H1 (cell line): Measurements from ENCODE around the gene STK40. TPM values are rescaled to one million over a fixed set of nuclear protein-coding genes. Genes with fewer than 3 reads are reported as not detected.
A peak's percentile ranks its signal among the peaks of the same experiment; 100 is the strongest.

Experiments used
- CTCF ChIA-PET: fragments of 300-600 bp; sonication (Branson Sonifier 250); formaldehyde crosslinking; loops from one replicate; lab custom pipeline; 2021; ENCODE audit not compliant: partially characterized antibody; lab: Charles Lee
- POLR2A ChIA-PET: fragments of 300-600 bp; sonication (Branson Sonifier 250); formaldehyde crosslinking; loops from one replicate; lab custom pipeline; 2021; ENCODE audit warnings: inconsistent platforms; ENCODE audit not compliant: partially characterized antibody; lab: Charles Lee
- DNase-seq, 2 experiments: peaks; one replicate each; pipeline versions ENCODE4 v3.0.0 to v3.0.0-alpha.2; 2010 to 2022; ENCODE audit warnings: low spot score in 2 of 2, low read depth in 1 of 2, mixed read lengths in 1 of 2
- FAIRE-seq: peaks from 2 replicates; lab custom pipeline; 2011; peaks lifted over from hg19 to GRCh38; lab: Jason Lieb, UNC
- H2AFZ ChIP-seq: 2 replicates; pipeline ENCODE4 v1.8.1; 2012; ENCODE audit warnings: low read length, inconsistent platforms
- H2AK5ac ChIP-seq: 2 replicates; pipeline ENCODE4 v1.6.1; 2013; ENCODE audit warnings: low read depth, low read length
- H2BK120ac ChIP-seq: replicated peaks from 2 replicates; pipeline ENCODE3; 2013; ENCODE audit warnings: low read depth, low read length, inconsistent platforms
- H2BK12ac ChIP-seq: 2 replicates; pipeline ENCODE4 v1.6.1; 2013; ENCODE audit warnings: low read depth, low read length
- H2BK15ac ChIP-seq: 2 replicates; pipeline ENCODE4 v1.6.1; 2013; ENCODE audit warnings: low read length
- H2BK20ac ChIP-seq: 2 replicates; pipeline ENCODE4 v1.6.1; 2013; ENCODE audit warnings: low read length
- H2BK5ac ChIP-seq: 2 replicates; pipeline ENCODE4 v1.6.1; 2013; ENCODE audit warnings: low read depth, low read length
- H3K14ac ChIP-seq: 2 replicates; pipeline ENCODE4 v1.6.1; 2013; ENCODE audit warnings: inconsistent platforms; ENCODE audit not compliant: insufficient read length
- H3K18ac ChIP-seq: 2 replicates; pipeline ENCODE4 v1.6.1; 2013; ENCODE audit warnings: low read length; ENCODE audit errors: extremely low read depth
- H3K23ac ChIP-seq: 2 replicates; pipeline ENCODE4 v1.6.1; 2013; ENCODE audit warnings: inconsistent platforms; ENCODE audit not compliant: insufficient read length
- H3K23me2 ChIP-seq: 2 replicates; pipeline ENCODE4 v1.6.1; 2013; ENCODE audit warnings: low read depth, low read length
- H3K27ac ChIP-seq: 2 replicates; pipeline ENCODE4 v1.6.1; 2011; ENCODE audit warnings: low read depth, low read length, inconsistent platforms
- H3K27me3 ChIP-seq, 4 experiments: replicated peaks in 1 of 4; 1 replicate in 1 of 4; 2 replicates in 3 of 4; pipeline versions ENCODE4 v1.6.1 to v1.8.1; 2011 to 2013; ENCODE audit warnings: low read length in 3 of 4, mild to moderate bottlenecking in 3 of 4, inconsistent platforms in 2 of 4, mixed read lengths in 2 of 4, moderate library complexity in 1 of 4; ENCODE audit not compliant: control insufficient read depth in 3 of 4, insufficient read depth in 3 of 4; ENCODE audit errors: extremely low read depth in 1 of 4
- H3K36me3 ChIP-seq, 4 experiments: 2 replicates each; pipeline versions ENCODE4 v1.6.1 to v1.8.1; 2011 to 2013; ENCODE audit warnings: mild to moderate bottlenecking in 4 of 4, low read length in 3 of 4, moderate library complexity in 2 of 4, control low read depth in 1 of 4, inconsistent platforms in 1 of 4; ENCODE audit not compliant: insufficient read depth in 4 of 4, control insufficient read depth in 2 of 4
- H3K4ac ChIP-seq: replicated peaks from 2 replicates; pipeline ENCODE3; 2013; ENCODE audit warnings: low read length, low read depth, mixed read lengths, inconsistent platforms; ENCODE audit not compliant: insufficient read length
- H3K4me1 ChIP-seq, 4 experiments: replicated peaks in 1 of 4; 1 replicate in 1 of 4; 2 replicates in 3 of 4; pipeline versions ENCODE4 v1.6.1 to v1.8.1; 2011 to 2013; ENCODE audit warnings: low read length in 3 of 4, inconsistent platforms in 2 of 4, mixed read lengths in 1 of 4; ENCODE audit not compliant: insufficient read depth in 4 of 4, control insufficient read depth in 3 of 4
- H3K4me2 ChIP-seq, 2 experiments: 2 replicates each; pipeline versions ENCODE4 v1.6.1 to v1.8.1; 2011 to 2013; ENCODE audit warnings: low read depth in 2 of 2, low read length in 2 of 2, control low read depth in 1 of 2, inconsistent platforms in 1 of 2, mild to moderate bottlenecking in 1 of 2; ENCODE audit not compliant: insufficient read depth in 1 of 2
- H3K4me3 ChIP-seq, 4 experiments: fragments of 200-600, 300-600 bp in 1 of 4; sonication (generic), shearing (Covaris generic), sonication (Bioruptor Twin) in 1 of 4; 2 replicates each; pipeline versions ENCODE4 v1.5.1 to v1.8.1; 2011 to 2016; ENCODE audit warnings: low read length in 4 of 4, low read depth in 3 of 4, control low read depth in 2 of 4, inconsistent platforms in 2 of 4, mild to moderate bottlenecking in 2 of 4, mixed read lengths in 1 of 4, moderate library complexity in 1 of 4; ENCODE audit not compliant: insufficient read depth in 2 of 4; ENCODE audit errors: extremely low read depth in 1 of 4
- H3K56ac ChIP-seq: replicated peaks from 2 replicates; pipeline ENCODE3; 2013; ENCODE audit warnings: low read depth, mild to moderate bottlenecking, mixed read lengths, low read length, inconsistent platforms; ENCODE audit not compliant: insufficient read length
- H3K79me1 ChIP-seq: 2 replicates; pipeline ENCODE4 v1.6.1; 2013; ENCODE audit warnings: low read depth, low read length, control low read depth
- H3K79me2 ChIP-seq, 2 experiments: 2 replicates each; pipeline versions ENCODE4 v1.6.1 to v1.8.1; 2012 to 2013; ENCODE audit warnings: low read length in 2 of 2, mild to moderate bottlenecking in 2 of 2, inconsistent platforms in 1 of 2; ENCODE audit not compliant: insufficient read depth in 2 of 2, control insufficient read depth in 1 of 2
- H3K9ac ChIP-seq, 4 experiments: replicated peaks in 1 of 4; 1 replicate in 1 of 4; 2 replicates in 3 of 4; pipeline versions ENCODE4 v1.6.1 to v1.8.1; 2011 to 2013; ENCODE audit warnings: low read depth in 3 of 4, low read length in 3 of 4, control low read depth in 2 of 4, mild to moderate bottlenecking in 2 of 4, moderate library complexity in 2 of 4, inconsistent platforms in 1 of 4; ENCODE audit errors: extremely low read depth in 1 of 4
- H3K9me3 ChIP-seq, 2 experiments: 2 replicates each; pipeline versions ENCODE4 v1.6.1 to v1.8.1; 2012 to 2013; ENCODE audit warnings: mild to moderate bottlenecking in 2 of 2, moderate library complexity in 2 of 2, control low read depth in 1 of 2, inconsistent platforms in 1 of 2, low read depth in 1 of 2, low read length in 1 of 2, mixed read lengths in 1 of 2; ENCODE audit not compliant: insufficient read depth in 2 of 2
- H4K20me1 ChIP-seq, 2 experiments: replicated peaks in 1 of 2; 2 replicates each; pipeline versions ENCODE3 to v1.8.1; 2011 to 2013; ENCODE audit warnings: inconsistent platforms in 2 of 2, low read length in 2 of 2, mild to moderate bottlenecking in 1 of 2; ENCODE audit not compliant: insufficient read depth in 2 of 2, control insufficient read depth in 1 of 2
- H4K5ac ChIP-seq: 2 replicates; pipeline ENCODE4 v1.6.1; 2013; ENCODE audit warnings: low read length, low read depth, mixed read lengths, inconsistent platforms; ENCODE audit not compliant: insufficient read length
- H4K8ac ChIP-seq: 2 replicates; pipeline ENCODE4 v1.8.0; 2013; ENCODE audit warnings: mild to moderate bottlenecking, moderate library complexity, low read length, inconsistent platforms; ENCODE audit not compliant: insufficient read depth; ENCODE audit errors: extremely low read depth
- H4K91ac ChIP-seq: replicated peaks from 2 replicates; pipeline ENCODE3; 2013; ENCODE audit warnings: low read length, mixed read lengths, inconsistent platforms; ENCODE audit not compliant: insufficient read length
- BCL11A ChIP-seq, 2 experiments: IDR thresholded peaks; one replicate each; pipeline ENCODE4 v1.6.1; 2011; ENCODE audit warnings: low read depth in 2 of 2, low read length in 2 of 2, mild to moderate bottlenecking in 2 of 2
- EP300 ChIP-seq, 2 experiments: IDR thresholded peaks; 1 replicate in 1 of 2; 2 replicates in 1 of 2; pipeline ENCODE4 v1.6.1; 2011 to 2012; ENCODE audit warnings: low read depth in 2 of 2, low read length in 2 of 2, mild to moderate bottlenecking in 2 of 2, borderline replicate concordance in 1 of 2, inconsistent platforms in 1 of 2, moderate library complexity in 1 of 2
- JUN ChIP-seq: IDR thresholded peaks from 2 replicates; pipeline ENCODE4 v1.6.1; 2011; ENCODE audit warnings: low read depth, mild to moderate bottlenecking, improper control_type of control experiment, low read length
- PHF8 ChIP-seq: fragments of 200-600 bp; sonication (generic); conservative IDR thresholded peaks from 2 replicates; pipeline ENCODE4 v1.7.1; 2012; ENCODE audit warnings: low read depth, mild to moderate bottlenecking, inconsistent platforms, low read length, moderate library complexity
- POLR2A ChIP-seq, 2 experiments: IDR thresholded peaks; 1 replicate in 1 of 2; 2 replicates in 1 of 2; pipeline ENCODE4 v1.6.1; 2011; ENCODE audit warnings: low read depth in 2 of 2, low read length in 2 of 2, mild to moderate bottlenecking in 2 of 2; ENCODE audit errors: control extremely low read depth in 1 of 2
- POU5F1 ChIP-seq: IDR thresholded peaks from 2 replicates; pipeline ENCODE4 v1.6.1; 2011; ENCODE audit warnings: low read depth, mild to moderate bottlenecking, low read length, moderate library complexity
- SP4 ChIP-seq: IDR thresholded peaks from 2 replicates; pipeline ENCODE4 v1.6.1; 2012; ENCODE audit warnings: low read length, inconsistent platforms
- TCF12 ChIP-seq: IDR thresholded peaks from 2 replicates; pipeline ENCODE4 v1.6.1; 2011; ENCODE audit warnings: low read depth, mild to moderate bottlenecking, low read length
- WGBS, 2 experiments: shearing (Covaris generic) in 1 of 2; methylation state at CpG; one replicate each; pipeline versions ENCODE4 v1.1.6 to v1.1.7; 2013 to 2015; ENCODE audit warnings: low lambda C conversion rate in 2 of 2, mixed read lengths in 2 of 2, inconsistent platforms in 1 of 2, low coverage in 1 of 2, missing lambda C conversion rate in 1 of 2; ENCODE audit not compliant: insufficient replicate concordance in 2 of 2, insufficient coverage in 1 of 2, insufficient read length in 1 of 2; ENCODE audit errors: extremely low coverage in 1 of 2, missing lambda C conversion rate in 1 of 2; 5-methylcytosine and 5-hydroxymethylcytosine counted together
- polyA plus RNA-seq, 7 experiments: library from polyadenylated mRNA; depleted of rRNA in 3 of 7; stranded (reverse) in 5 of 7; unstranded in 2 of 7; fragments of >200 nt in 5 of 7; fragments of 200-250 nt in 2 of 7; gene quantifications; 1 replicate in 5 of 7; 2 replicates in 1 of 7; 4 replicates in 1 of 7; pipeline versions ENCODE4 v1.2.1 to v1.2.3, GENCODE V29; 2011 to 2013; ENCODE audit warnings: missing spikeins in 2 of 7, mixed read lengths in 2 of 7
- total RNA-seq: library from RNA; stranded (reverse); fragmentation: NEBNext Ultra II Directional; extraction: Animal tissue kit (Norgen Biotek cat#: 25700); gene quantifications from 2 replicates; pipeline ENCODE4 v1.2.1, GENCODE V29; 2021
- TF ChIP-seq, protein P1 (sequence below): IDR thresholded peaks from 2 replicates; pipeline ENCODE4 v1.6.1; 2012; ENCODE audit warnings: low read length, inconsistent platforms

The STK40 gene
- total and polyA plus RNA-seq, 2 of the 8 experiments (the other 6 are each of a cell fraction or from before 2014, with no cell fraction given) = 13.6 to 28.6 TPM

DNA sequence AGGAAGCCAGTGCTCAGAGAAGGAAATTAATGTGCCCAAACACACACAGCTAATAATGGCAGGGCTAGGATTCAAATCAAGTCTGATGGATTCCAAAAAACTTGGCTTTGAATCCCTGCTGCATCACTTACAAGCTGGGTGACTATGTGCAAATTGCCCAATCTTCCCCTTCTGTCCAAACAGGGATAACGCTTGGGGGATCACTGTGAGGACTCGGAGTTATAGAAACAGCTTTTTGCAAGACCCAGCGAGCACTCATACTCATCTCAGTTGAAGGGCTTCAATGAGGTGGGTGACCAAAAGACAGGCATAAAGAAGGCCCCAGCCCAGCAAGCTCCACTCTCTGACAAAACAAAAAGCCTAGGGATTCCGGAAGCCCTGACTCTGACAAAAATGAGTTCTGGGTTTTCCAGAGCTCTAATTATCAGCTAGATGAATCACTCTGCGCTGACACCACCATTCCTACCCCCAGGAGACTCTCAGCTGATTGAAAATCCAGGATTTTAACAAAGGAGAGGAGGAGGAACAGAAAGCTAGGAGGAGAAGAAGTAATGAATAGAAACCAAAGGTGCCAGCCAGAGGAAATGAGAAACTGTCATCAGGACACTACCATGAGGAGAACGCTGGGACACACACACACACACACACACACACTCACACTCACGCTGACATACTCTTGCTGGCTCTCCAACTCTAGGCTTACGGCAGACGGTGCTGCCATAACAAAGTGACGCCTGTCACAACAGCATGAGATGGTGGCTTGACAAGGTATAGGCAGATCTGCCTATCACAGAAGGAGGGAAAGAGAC is 1.6 kb upstream of the STK40 start:
- CTCF ChIA-PET = interaction anchor here (0.5 to 3.9 kb wide), 10 partner anchors 9 to 601 kb away, joined by 3 to 40 read pairs (median 6); partner anchors contain the start of gene LSM10
- H4K8ac ChIP-seq = peak overlapping the region; percentile 81; the same call in 1 of the 2 replicates
- H2BK15ac ChIP-seq = no peak overlapping the region
- peaks cover 6 to 17% (median 10%) of the 10 kb centered on the region in 4 experiments; a peak in 6 of 7 replicates for H3K4me1 ChIP-seq
- H2BK120ac ChIP-seq = peak overlapping the region; percentile 56
- no peak for FAIRE-seq
- peak overlapping the region; percentile 83 to 87 for H3K4me2 ChIP-seq
- H3K18ac ChIP-seq = peak overlapping the region; percentile 92; the same call in 1 of the 2 replicates
- H2BK20ac ChIP-seq = no peak overlapping the region
- 85% methylated on average over 10 of the region's 10 CpGs; no CpG with 5 or more reads in 1 of the 2 experiments for WGBS, 2 experiments
- peak overlapping the region; percentile 74 for H4K5ac ChIP-seq
- H4K20me1 ChIP-seq = peaks cover 2 to 11% of the 10 kb centered on the region in 2 experiments
- peak overlapping the region; percentile 97 for H2BK5ac ChIP-seq
- H2BK12ac ChIP-seq = peak overlapping the region; percentile 99
- H2AFZ ChIP-seq = no peak overlapping the region
- H3K27ac ChIP-seq = peak overlapping the region; percentile 94
- H3K36me3 ChIP-seq = peaks cover 3 to 9% (median 6%) of the 10 kb centered on the region in 4 experiments; a peak in 6 of 8 replicates
- peak overlapping the region in 3 of 4 experiments; percentile 85 to 92 (median 88); a peak in 5 of 7 replicates for H3K9ac ChIP-seq
- POLR2A ChIA-PET = interaction anchor here (0.7 to 3.6 kb wide), 28 partner anchors 19 to 241 kb away, joined by 3 to 40 read pairs (median 7); partner anchors contain the start of genes EVA1B, MRPS15, SH3D21 and THRAP3
- H3K4ac ChIP-seq = peak overlapping the region; percentile 44
- H4K91ac ChIP-seq = peak overlapping the region; percentile 87
- H3K56ac ChIP-seq = no peak overlapping the region
- H3K27me3 ChIP-seq = no peaks in the 10 kb centered on the region
- peak overlapping the region in 2 of 4 experiments; percentile 55 to 73; a peak in 4 of 8 replicates for H3K4me3 ChIP-seq
- no peak for DNase-seq
- H3K23ac ChIP-seq = no peak overlapping the region
- H2AK5ac ChIP-seq = peak overlapping the region; percentile 95; the same call in 1 of the 2 replicates
- H3K79me1 ChIP-seq = 0 out of 2 replicates have a peak, but pooled peaks cover 2% of the 10 kb centered on the region
- peaks cover 2 to 25% of the 10 kb centered on the region in 2 experiments; a peak in 3 of 4 replicates for H3K79me2 ChIP-seq
- no peaks in the 10 kb centered on the region for H3K9me3 ChIP-seq
- no peak overlapping the region for H3K14ac ChIP-seq
- peaks cover 9% of the 10 kb centered on the region; the same call in 1 of the 2 replicates for H3K23me2 ChIP-seq
- TF ChIP-seq POLR2A (IDR thresholded peaks at IDR 0.05; ENCODE audit: control extremely low read depth in 1 of 2, low read depth in 2 of 2, low read length in 2 of 2) = no peak
- no peak for TF ChIP-seq EP300 (IDR thresholded peaks at IDR 0.05; ENCODE audit: borderline replicate concordance in 1 of 2, low read depth in 2 of 2, low read length in 2 of 2)
- no peak for TF ChIP-seq TCF12
- no peak for TF ChIP-seq PHF8
- no peak for TF ChIP-seq SP4
- TF ChIP-seq BCL11A (IDR thresholded peaks at IDR 0.05; ENCODE audit: low read depth in 2 of 2, low read length in 2 of 2) = no peak
- TF ChIP-seq JUN = no peak
- TF ChIP-seq, protein P1, sequence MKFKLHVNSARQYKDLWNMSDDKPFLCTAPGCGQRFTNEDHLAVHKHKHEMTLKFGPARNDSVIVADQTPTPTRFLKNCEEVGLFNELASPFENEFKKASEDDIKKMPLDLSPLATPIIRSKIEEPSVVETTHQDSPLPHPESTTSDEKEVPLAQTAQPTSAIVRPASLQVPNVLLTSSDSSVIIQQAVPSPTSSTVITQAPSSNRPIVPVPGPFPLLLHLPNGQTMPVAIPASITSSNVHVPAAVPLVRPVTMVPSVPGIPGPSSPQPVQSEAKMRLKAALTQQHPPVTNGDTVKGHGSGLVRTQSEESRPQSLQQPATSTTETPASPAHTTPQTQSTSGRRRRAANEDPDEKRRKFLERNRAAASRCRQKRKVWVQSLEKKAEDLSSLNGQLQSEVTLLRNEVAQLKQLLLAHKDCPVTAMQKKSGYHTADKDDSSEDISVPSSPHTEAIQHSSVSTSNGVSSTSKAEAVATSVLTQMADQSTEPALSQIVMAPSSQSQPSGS = no peak
- TF ChIP-seq POU5F1 = no peak
